ENCODE data around the gene TRIM34.

DNA sequence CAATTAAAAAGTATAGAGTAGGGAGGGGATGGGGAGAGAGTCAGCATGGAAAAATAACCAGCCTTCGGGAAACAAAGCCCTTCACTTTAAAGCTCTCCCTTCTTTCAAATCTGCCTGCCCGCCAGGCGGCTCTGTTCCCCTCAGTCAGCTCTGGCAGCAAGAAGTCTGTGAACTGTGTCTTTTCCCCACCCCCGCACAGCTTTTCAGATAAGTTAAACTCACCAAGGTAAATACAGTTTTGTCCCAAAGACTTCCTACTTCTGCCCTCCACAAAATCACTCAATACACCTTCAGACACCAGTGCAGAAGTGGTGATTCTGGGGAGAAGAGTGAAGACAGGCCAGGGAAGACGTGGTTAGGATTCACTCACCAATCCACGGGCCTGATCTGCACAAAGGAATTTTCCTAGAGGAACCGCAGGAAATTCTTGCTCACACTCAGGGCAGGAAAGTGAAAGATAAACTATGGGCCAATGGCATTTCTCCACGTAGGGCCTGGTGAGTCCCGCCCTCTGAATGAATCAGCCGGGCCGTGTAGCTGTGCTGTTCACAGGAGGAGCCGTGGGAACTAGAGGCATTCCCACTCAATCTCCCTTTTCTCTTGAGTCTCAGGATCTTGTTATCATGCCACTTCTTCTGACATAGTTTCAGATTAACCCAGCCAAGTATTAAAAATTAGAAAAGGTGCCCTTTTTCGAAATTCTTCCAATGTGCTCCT, 60.0 kb downstream of the TRIM34 start, which contains the start of gene TRIM5:
- TF ChIP-seq, protein P1, sequence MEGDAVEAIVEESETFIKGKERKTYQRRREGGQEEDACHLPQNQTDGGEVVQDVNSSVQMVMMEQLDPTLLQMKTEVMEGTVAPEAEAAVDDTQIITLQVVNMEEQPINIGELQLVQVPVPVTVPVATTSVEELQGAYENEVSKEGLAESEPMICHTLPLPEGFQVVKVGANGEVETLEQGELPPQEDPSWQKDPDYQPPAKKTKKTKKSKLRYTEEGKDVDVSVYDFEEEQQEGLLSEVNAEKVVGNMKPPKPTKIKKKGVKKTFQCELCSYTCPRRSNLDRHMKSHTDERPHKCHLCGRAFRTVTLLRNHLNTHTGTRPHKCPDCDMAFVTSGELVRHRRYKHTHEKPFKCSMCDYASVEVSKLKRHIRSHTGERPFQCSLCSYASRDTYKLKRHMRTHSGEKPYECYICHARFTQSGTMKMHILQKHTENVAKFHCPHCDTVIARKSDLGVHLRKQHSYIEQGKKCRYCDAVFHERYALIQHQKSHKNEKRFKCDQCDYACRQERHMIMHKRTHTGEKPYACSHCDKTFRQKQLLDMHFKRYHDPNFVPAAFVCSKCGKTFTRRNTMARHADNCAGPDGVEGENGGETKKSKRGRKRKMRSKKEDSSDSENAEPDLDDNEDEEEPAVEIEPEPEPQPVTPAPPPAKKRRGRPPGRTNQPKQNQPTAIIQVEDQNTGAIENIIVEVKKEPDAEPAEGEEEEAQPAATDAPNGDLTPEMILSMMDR (IDR thresholded peaks at IDR 0.05), result peak; percentile 47 to 77 (median 54)
- TF ChIP-seq EP300 (IDR thresholded peaks at IDR 0.05; ENCODE audit: low read depth), result peak; percentile 1
- peak; percentile 51 for TF ChIP-seq POLR2A (IDR thresholded peaks at IDR 0.05)
- peak; percentile 72 to 74 (median 74) for TF ChIP-seq POLR2AphosphoS5 (IDR thresholded peaks at IDR 0.05)

All from transverse colon (tissue), 4 donors.